HG03108 (cell line): Measurements from ENCODE around the gene DTNA.

ENCODE experiments used
- ATAC-seq: cut with Tn5 transposase; IDR thresholded peaks from one replicate; pipeline ENCODE4 v1.9.1; 2021; ENCODE audit warnings: moderate library complexity; ENCODE audit not compliant: unreplicated experiment

Gene DTNA

DNA sequence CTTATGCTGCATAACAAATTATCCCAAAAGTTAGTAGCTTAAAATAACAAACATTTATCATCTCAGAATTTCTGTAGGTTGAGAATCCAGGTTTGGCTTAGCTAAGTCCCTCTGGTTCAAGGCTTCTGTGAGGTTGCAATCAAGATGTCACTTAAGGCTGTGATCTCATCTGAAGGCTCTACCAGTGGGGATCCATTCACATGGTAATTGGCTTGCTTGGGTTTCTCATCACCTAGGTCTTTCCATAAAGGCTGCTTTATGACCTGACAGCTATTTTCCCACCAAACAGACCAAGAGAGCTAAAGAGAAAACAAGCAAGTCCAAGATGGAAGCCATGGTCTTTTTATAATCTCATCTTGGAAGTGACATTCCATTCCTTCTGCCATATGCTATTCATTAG, 137.3 kb downstream of the DTNA start:
- ATAC-seq = no peak

DNA sequence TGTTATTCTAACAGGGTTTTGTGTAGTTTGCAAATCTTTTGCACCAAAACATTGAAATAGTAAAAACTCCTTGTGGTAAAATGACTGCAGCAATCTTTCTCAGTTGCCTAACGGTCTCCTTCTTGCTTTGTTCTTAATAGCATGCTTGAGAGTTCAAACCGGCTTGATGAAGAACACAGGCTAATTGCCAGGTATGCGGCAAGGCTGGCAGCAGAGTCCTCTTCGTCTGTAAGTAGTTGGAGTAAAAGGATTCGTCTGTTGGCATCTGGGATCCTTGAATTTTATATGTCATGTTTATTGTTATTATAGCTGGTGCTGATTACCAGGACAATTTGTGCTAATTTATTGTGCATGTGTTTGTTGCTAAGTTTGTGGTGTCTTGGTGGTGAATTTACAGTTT, 138.1 kb downstream of the DTNA start:
- no peak for ATAC-seq

GRCh38 chr18:34848695-34849094, 138.6 kb downstream of the DTNA start:
- ATAC-seq = no peak

DNA sequence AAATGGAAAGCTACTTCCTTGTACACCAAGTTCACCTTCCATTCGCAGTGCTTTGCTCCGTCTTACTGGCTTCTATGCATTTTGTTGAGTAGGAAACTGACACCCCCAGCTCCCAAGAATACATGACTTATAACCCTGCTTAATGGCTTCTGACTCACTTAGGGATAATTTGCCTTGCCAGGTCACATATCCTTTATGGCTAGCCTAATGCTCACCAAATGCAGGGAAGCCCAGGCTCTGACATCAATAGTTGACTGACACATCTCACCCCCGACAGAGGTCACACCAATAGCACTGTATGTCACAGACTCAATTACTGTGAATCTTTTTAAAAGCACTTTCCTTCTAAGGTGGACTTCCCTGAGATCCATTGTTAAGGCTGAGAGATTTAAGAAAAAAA, 147.2 kb downstream of the DTNA start:
- no peak for ATAC-seq

DNA sequence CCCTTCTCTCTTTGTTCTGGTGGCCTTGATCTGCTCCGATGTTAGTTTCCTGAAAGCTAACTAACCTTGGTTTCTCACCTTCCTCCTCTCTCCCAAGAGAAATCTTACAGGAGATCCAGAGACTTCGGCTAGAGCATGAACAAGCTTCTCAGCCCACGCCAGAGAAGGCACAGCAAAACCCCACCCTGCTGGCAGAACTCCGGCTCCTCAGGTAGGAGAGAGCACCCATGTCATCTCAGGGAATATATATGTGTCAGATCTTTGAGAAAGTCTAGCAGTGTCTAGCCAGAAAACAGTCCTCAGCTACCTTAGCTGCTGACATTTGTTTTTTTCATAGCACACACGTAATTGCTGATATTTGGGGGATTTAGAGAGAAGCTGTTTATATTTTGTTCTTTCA, 148.1 kb downstream of the DTNA start:
- no peak for ATAC-seq

DNA sequence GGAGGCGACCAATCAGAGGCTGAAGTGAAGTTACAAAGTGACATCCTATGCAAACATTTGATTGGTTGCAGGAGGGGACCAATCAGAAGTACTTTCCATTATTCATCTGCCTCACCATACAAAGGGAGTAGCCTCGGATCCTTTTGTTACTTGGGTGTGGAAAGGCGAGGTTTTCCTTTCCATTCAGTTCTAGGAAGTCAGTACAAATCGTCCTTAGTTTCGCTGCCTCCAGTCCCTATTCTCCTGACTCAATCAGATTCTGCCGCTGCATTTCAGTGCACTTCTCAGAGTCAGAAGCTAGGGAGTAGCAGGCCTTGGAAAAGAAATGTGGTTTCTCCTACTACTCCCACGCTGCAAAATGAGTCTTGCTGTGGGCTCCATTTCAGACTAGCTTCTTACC, 149.4 kb downstream of the DTNA start:
- ATAC-seq = no peak

GRCh38 chr18:34862561-34862960, 152.5 kb downstream of the DTNA start:
- no peak for ATAC-seq

- ATAC-seq = no peak
These were observed 153.6 kb downstream of the DTNA start for GRCh38 chr18:34863702-34864101.

DNA sequence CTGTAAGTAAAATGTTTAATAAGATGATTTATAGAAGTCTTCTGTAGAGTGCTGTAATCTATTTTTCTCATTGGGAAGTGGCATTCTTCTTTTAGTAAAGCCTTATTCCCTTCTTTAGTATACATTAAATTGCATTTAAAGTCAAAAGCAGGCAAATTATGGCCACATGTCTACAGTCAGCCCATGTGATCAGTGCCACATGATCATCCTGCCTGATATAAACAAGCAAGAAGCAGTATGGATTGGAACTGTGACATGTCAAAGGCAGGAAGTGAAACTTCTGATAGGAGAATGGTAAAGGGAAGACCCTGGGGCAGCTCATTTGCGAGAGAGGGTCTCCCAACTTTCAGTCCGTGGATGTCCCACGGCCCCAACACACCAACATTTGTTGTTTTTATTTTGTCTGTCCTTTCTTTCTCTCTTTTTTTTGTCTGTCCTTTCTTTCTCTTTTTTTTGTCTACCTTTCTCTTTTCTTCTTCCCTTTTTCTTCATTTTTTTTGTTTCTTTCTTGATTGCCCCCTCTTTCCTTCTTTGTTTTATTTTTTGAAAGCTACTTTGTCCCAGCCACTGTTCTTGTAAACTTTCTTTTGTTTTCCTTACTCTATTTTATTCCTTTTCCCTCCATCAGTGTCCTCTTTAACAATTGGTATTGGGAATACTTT, 154.9 kb downstream of the DTNA start:
- ATAC-seq = no peak

- ATAC-seq = no peak
These were observed 156.2 kb downstream of the DTNA start for GRCh38 chr18:34866310-34866709.

DNA sequence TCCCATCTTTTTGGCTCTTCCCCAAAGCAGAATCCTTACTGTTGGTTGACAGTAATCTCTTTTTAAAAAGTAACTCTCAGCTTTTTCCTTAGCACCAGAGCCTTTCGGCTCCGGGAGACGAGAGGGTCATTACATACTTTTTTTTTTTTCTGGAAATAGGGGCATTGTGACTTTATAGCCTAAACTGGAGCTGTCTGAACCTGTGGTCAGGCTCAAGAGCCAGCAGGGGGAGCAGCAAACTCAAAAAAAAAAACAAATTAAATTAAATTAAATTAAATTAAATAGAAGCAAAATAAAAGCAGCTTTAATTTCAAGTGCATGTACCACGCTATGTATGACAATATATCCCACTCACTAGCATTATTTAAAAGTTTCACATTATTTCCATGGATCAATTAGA, 156.6 kb downstream of the DTNA start:
- no peak for ATAC-seq

- no peak for ATAC-seq
These were observed 157.4 kb downstream of the DTNA start for GRCh38 chr18:34867520-34867919.

GRCh38 chr18:34870555-34871310, 160.6 kb downstream of the DTNA start:
- ATAC-seq = no peak

- ATAC-seq = no peak
These were observed 161.3 kb downstream of the DTNA start for GRCh38 chr18:34871435-34871834.

- ATAC-seq = no peak
These were observed 162.0 kb downstream of the DTNA start for GRCh38 chr18:34872066-34872465.

DNA sequence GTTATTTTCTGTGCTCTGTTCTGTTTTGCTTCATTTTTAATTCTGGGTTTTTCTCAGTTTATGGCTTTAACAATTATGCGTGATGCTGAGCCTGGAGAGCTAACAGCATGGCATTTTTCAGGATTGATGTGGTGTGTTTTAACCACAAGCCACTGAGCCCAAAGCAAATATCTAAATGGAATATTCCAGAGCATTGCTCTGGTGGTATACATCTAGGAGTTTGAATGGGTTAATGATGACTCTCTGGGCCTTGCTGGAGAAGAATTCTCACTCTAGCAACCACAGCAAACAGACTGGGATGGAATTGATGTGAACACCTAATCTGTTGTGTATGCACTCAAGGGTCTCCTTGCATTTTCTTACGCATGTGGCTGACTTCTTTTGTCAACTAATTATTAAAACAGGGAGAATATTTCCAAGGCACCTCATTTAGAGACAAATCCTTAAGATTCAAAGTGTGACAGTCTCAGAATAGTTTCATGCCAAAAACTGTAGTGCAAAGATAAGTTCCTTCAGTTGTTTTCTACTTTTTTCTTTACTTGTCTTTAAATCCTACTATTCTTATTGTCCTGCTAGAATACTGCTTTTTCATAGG, 164.0 kb downstream of the DTNA start:
- no peak for ATAC-seq

GRCh38 chr18:34875150-34875549, 165.1 kb downstream of the DTNA start:
- ATAC-seq = no peak

GRCh38 chr18:34880403-34880802, 170.3 kb downstream of the DTNA start:
- no peak for ATAC-seq

GRCh38 chr18:34880882-34881834, 171.1 kb downstream of the DTNA start:
- ATAC-seq = no peak

GRCh38 chr18:34884436-34884835, 174.3 kb downstream of the DTNA start:
- no peak for ATAC-seq

DNA sequence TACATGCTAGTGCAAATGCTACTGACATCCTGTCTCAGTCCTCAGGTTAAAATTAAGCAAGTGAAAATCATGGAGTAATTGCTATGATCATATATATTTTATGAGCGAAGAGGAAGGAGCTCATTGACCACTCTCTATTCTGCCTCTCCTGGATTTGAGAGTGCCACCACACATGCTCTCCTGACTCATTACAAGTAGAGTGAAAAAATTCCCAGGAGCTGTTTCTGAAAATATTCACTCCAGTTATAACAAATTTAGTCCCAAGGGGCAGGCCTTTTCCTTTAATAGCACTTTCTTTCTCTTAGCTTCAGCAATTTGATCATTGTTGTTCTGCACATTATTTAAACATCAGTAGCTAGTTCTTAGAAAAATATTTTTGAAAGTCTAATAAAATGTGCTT, 176.1 kb downstream of the DTNA start:
- no peak for ATAC-seq
